ENCODE measurements around the gene ACOT7.
A peak's percentile ranks its signal among the peaks of the same experiment; 100 is the strongest.

The ACOT7 gene

DNA sequence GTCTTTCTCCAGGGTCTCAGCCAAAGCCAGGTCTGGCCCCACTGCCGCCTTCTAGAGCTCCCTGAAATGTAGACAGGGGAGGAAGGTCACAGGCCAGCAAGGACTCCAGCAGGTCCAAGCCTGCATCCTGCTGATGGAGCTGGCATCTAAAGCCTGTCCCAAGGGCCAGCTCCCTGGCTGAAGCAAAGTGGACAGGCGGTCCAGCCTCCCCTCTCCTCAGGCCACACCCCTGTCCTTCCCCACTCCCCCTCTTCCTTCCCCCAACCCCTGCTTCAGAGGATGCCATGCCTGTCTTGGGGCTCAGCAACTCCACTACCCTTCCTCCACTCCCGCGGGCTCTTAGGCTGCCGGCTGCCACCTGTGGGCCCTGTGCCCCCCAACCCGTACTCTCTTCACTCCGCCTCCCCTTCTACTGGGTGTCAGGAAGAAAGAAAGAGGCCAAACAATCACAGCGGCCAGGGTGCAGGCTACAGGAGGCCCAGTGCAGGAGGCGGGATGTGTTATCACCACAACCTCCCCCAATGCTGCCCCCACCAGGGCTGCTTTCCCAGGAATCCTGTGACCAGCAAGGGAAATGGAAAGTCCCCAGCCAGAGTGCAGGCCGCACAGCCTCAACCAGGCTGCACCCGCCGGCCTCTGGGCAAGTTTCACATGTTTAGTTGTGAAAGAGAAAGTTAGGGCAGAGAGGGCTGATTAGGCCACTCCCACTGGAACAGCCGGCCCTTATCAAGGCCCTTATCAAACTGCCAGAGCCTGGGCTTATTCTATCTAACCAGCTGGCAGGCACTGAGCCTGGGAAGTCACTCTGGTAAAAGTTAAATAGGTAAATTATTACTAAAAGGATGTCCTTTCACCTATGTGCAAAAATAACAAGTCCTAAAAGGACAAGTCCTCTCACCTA is 34.1 kb downstream of the ACOT7 start:
- no peak for DNase-seq

DNA sequence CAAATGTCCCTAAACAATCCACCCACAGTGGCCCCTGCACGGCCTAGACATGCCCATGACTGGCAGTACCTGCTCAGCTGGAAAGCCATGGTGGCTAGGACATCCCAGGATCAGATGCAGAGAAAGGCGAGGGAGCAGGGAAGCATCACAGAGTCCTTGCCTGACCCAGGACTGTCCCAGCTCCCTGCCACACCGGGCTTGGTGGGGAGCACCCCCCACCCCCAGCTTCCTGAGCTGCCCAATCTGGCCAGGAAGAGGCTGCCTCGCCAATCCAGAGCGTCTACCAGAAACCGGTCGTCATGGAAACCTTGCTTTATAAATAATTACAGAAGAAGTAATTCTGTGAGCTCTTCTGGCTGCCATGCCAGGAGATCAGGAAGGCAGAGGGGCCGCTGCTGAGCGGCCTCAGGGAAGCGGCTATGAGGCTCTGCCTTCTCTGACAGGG is 34.8 kb downstream of the ACOT7 start:
- peak; percentile 2 for DNase-seq

DNA sequence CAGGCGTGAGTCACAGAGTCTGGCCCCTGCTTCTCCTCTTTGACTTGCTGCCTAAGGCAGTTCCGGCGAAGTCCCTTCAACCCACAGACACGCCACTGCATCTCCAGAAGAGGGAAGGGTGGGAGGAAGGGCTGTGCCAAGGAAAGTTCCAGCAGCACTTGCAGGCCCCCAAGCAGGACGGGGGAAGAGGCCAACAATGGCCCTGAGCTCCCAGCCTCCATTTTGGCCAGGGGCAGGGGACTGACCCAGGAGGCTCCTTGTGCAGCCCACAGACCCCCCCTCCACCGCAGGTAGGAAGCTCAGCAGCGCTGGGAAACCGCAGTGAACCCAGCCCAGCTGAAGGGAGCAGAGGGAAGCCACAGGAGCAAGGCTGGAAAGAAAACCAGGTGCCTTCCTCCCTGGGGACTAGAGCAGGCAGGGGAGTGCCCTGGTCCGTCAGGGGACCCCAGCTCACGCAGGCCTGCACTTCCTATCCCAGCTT is 35.4 kb downstream of the ACOT7 start:
- no peak for DNase-seq

DNA sequence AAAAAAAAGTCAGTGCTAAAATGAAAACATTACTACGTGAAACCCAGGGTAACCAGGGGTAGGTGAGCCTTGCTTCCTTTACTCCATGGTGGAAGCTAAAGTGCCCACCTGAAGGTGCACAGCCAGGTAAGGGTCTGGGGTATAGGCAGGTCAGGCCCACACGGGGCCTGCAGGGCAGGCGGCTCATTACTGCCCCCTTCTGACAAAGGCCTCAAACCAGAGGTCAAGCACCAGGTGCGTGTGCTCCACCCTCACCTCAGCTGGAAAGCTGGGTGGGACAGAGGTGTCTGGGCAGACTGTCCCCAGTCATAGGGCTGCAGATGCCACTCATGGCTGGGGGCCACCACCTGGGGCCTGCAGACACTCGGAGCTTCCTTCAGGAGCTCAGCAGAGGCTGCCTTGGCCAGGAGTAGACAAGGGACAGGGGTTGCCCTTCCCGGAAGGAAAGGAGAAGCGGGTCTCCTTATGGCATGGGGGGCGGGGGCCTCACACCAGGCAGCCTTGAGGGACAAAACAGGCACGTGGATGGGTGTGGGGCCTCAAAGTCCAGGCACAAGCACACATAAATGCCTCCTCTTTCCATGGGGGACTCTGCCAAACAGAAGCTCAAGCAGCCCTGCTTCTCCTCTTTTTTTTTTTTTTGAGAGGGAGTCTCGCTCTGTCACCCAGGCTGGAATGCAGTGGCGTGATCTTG is 36.2 kb downstream of the ACOT7 start:
- peak; percentile 24 for DNase-seq

DNA sequence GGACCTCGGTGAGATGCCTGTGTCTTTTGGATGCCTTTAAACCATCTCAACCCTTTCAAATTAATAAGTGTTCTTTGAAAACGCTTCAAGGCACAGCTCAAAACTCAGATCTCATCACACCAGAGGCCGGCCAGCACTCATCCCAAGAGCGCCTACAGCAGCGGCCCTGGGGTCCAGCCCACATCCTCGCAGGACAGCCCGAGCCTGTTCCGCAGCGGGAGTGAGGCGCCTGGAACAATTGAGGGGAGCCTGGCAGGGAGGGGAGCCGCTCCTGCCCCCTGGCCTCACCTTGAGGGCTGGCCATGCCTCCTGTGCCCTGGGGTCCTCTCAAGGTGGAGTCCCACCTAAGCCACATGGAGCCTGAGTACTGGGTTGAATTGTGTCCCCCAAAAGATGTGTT is 37.9 kb downstream of the ACOT7 start:
- no peak for DNase-seq

DNA sequence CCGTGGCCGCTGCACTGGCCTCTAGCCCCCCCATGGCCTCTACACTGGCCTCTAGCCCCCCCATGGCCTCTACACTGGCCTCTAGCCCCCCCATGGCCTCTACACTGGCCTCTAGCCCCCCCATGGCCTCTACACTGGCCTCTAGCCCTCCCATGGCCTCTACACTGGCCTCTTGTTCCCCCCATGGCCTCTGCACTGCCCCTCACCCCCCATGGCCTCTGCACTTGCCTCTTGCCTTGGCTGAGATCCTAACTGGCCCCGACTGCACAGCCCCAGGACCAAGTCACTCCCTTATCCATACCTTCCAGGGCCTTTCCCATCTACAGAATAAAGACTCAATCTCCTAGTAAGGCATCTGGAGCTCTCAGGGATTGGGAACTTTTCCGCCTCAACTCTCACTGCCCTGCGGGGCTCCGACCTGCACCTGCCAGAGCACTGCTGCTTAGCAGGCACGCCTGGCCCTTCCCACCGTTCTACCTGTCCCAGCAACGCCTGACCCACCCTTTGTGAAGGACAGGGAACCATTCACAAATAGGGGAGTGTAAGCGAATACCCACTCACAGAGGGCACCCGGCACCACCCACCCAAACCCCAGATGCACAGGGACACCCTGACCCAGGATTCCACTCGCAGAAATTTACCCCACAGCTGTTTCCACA is 38.8 kb downstream of the ACOT7 start:
- DNase-seq, result no peak

DNA sequence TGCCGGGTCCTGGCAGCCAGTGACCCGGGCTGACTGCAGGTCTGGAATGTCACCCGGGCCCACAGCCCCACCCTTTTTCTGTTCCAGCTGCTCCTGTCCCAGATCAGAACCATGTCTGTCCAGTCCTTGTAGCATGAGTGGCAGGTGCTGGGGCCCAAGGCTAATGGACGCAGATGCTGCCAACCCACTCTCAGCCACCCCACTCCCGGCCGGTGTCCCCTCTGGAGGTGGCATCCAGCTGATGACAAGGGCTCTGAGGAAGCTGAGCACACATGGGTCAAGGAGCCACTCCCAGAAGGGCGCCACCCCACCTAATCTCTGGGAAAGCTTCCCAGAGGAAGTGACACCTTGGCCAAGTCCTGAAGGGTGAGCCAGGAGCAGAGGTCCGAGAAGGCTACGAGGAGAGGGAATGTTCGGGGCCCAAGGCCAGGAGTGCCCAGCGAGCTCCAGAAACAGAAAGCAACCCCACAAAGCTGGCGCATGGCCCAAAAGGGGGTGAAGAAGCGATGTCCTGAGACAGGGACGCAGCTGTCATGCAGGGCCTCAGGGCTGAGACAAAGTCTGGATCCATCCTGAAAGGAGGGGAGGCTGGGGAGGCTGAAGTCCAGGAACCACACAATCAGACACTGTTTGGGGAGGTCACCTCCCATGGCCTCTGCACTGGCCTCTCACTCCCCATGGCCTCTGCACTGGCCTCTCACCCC is 39.5 kb downstream of the ACOT7 start:
- no peak for DNase-seq

DNA sequence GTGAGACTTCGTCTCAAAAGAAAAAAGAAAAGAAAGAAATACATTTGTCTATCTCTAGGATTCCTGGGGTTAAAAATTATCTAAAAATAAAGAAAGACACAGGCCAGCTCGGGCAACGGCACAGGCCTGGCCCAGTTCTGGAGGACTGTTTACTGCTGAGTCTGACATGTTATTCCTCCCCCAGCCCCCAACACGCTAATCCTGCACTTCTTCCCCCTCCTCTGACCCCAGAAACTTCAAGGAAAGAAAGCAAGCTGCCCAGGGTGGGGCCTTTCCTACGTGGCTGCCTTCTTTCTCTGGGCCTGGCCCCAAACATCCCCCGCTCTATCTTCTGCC is 40.0 kb downstream of the ACOT7 start:
- DNase-seq, result no peak

DNA sequence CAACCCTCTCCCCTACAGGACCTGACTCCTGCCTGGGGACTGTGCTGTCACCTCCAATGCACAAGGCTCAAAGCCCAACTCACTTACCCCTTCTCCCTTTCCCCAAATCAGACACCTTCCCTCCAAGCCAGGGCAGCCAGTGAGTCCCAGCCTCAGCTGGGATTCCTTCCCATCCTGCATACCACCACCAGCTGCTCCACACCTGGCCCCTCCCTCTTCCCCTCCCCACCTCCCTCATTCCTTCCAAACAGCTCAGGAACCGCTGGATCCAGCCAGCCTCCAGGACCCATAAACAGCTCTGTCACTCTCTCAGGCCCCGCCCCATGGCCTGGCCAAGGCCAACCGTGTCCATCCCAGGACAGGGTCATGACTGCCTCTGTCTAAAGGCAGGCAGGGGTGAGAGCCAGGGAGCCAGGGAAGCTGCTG is 41.4 kb downstream of the ACOT7 start:
- DNase-seq, result no peak

DNA sequence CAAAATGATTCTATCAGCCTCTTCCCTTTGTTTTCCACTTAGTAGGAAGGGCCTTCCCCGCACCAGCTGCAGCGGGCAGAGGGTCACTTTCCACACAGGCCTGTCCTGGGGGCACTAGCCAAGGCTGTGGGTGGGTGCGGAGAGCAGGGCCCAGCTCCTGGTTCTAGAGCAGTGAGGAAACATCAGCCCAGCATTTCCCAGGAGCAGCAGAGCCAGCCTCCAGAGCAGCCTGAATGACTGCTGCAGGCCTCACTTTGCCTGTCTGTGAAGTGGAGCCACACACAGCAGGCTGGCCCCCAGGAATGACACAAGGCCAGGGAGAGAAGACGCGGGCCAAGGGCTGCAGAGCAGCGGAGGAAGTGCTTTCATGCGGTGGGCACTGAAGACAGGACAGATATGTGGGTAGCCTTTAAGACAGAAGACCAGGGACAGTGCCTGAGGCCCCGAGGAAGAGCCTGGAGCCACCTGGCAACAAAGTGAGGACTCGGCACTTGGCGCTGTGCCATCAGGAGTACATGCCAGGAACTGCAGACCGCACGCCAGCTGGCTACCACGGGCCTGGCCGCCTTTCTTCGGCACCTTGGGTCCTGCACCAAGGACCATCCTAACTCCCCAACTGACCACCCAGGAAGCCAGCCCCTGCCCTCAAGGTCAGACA is 42.0 kb downstream of the ACOT7 start:
- peak; percentile 68 for DNase-seq

DNA sequence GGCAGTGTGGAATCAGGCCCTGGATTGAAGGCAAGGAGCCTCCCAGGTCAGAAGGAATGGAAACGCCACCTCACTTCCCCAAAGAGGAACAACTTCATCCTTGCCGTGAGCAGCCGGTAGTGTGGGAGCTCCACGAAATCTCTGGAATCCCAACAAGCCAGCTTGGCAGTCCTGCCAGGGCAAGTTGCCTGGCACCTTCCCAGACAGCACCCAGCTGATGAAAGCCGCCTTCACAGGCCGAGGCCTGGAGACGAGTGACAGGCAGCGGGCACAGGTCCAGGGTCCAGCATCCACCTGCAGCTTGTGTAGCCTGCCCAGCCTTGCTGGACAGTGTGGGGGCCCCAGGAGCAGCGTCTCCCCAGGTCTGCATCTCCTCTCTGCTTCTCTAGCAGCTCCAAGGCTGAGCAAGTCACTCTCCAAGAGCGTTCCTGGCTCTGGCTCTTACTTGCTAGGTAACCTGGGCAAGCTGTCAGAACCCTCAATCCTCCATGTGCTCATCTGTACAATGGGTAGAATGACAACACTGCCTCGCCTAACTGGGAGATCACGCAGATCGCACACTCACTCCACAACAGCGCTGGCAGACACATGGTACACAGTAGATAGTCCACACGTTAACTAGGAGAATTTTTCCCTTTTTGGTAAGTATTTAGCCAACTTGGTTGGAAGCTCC is 43.0 kb downstream of the ACOT7 start:
- DNase-seq, result no peak

DNA sequence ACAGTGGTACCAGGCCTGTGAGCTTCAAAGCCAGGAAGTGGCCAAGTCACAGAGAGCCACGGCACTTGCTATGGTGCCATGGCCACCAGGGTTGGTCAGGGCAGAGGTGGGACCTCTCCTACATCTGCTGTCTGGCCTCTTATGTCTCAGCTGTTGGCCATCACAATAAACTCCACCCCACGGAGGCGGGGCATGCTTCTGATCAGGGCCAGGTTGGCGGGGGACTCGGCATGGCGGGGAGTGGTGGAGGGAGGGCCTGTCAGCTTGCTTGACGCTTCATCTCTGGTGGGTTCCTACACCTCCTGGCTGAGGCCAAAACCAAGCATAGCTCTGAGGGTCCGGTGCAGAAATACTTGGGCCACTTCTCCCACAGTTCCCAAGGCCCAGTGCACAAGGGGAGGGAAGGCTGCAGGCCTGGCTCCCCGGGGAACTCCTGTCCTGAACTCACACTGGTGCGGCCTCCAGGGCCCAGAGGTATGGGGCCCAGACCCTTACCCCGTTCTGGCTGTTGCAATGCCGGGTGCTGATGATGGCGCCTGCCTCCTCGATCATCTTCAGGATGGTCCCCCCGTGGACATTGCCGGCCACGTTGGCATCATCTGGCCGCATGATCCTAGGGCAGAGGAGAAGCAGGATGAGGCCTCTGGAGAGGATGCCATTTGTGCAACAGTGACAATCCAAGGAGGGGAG is 44.2 kb downstream of the ACOT7 start:
- no peak for DNase-seq

DNA sequence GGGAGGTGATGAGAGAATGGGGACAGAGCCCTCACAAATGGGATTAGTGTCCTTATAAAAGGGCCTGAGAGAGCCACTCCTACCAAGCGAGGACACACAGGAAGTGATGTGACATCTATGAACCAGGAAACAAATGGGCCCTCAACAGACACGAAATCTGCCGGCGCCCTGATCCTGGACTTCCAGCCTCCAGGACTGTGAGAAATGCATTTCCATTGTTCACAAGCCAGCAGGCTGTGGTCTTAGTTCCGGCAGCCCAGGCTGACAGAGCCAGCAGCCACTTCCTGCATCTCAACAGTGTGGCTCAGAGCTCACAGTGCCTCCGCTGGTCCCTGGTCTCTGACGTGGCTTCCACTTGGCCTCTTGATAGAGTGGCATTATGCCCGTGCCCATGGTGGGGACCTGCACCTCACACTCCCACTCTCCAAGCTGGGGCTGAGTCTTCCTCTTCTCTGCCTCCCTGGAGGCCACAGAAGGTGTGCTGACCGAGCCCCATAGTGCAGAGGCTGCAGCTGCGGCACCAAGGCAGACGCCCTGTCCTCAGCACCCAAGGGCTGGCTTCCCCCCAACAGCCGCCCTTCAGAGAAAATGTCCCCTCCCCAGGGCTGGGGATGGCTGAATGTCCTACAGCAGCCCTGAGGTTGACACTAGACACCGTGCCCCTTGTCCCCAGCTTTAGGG is 44.9 kb downstream of the ACOT7 start:
- DNase-seq, result no peak

DNA sequence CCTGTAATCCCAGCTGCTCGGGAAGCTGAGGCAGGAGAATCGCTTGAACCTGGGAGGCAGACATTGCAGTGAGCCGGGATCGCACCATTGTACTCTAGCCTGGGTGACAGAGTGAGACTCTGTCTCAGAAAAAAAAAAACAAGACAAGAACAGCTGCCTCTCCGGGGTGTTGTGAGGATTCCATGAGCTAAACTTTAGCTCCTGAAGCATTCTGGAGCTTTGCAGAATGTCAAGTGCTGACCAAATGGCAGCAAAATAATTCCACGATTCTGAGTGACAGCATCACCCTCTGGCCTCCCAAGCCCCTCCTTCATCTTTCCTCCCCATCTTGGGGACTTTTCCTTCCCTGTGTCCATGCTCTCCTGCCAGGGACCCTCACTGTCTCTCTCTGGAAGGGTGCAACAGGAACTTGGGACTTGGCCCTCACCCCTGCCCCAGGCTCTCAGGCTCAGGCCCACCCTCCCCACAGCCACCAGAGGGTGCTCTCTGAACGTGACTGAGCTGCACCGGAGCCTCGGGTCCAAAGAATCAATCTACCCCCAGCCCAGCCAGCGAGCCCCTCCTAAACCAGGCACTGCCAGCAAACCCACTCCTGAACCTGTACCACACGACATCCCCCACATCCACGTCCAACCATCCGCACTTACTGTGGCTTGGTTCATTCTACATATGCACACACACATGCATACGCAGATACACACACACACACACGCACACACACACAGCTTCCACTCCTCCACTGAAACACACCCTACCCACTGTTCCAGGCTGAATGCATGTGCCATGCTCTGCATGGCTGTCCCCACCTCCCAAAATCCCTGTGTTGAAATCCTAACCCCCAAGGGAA is 45.7 kb downstream of the ACOT7 start:
- peak; percentile 19 for DNase-seq

DNA sequence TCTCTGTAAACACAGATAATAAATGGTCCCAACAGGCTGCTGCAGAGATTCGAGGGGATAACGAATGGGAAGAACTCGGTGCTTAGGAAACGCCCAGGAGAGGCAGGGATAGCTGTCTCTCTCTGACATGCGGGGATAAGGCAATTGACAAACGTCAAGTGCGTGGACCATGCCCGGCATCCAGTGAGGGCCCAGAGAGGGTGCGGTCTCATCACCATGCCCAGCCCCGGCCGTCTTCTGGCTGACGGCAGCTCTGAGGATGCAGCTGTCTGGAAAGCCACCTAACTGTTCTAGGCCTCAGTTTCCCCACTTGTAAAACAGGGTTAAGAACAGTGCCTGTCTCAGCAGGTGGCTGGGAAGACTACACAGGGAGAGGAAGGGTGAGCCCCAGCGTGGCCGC is 48.1 kb downstream of the ACOT7 start:
- DNase-seq, result no peak

DNA sequence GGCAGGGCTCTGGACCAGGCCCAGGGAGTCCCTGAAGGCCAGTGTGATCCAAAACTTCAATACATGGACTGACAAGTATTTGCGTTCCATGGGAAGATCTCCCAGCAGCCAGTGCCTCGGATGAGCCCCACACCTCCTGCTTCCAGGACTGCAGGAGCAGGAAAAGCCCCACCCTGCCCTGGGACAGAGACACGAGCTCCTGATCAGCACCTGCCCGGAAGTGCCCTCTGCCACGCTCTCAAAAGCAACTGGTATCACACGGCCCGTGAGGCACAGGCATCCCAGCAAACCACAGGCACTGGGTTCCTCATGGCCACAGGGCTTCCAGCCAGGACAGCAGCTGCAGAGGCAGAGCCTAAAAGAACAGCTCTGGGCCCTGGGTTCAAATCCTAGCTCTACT is 48.6 kb downstream of the ACOT7 start:
- no peak for DNase-seq

DNA sequence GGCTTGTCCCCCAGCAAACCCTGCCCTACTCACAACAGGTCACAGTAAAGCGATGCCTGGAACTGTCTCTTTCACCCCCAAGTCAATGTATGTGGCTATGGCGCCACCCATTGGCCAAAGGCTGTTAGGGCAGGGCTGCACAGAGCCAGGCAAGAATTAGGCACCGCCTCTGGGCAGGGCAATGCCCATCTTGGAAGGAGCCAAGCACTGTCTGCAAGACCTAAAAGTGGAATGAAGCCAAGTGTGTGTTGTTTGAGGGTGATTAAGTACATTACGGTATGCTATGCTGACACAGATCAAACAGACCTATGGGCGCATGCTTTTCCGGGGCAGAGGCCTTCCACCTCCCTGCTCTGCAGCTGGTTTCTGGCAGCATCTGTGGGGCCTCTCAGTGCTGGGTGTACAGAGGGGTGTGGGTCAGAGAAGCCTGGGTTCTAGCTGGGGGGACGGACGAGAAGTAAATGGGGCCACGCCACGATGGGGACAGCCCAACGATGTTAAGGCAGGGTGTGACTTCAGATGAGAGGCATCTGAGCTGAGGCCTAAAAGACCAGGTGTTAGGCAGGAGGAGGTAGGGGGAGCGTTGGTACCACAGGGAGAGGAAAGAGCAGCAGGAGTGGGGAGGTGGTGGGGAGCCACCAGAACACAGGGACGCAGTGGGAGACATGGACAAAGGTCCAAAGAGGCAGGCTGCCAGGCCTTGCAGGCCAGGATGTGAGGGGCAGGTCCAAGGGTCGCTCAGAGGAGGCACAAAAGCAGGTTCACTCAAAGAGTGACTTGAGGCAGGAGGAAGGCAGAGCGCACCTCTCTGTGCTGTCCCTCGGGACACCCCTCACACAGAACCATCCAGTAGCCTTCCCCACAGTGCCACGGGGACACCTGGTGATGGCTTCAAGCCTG is 49.8 kb downstream of the ACOT7 start:
- peak; percentile 74 for DNase-seq

DNA sequence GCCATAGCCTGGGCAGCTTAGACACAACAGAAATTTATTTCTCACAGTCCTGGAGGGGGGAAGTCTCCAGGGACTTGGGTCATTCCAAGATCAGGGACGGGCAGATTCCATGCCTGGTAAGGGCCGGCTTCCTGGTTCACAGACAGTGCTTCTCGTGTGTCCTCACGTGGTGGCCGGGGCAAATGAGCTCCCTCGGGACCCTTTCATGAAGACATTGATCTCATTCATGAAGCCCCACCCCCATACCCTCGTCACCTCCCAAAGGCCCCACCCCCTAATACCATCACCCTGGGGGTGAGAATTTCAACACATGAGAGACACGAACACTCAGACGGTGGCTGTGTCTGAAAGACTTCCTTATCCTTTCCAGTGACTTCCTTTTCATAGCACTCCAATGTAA is 51.5 kb downstream of the ACOT7 start:
- no peak for DNase-seq

DNA sequence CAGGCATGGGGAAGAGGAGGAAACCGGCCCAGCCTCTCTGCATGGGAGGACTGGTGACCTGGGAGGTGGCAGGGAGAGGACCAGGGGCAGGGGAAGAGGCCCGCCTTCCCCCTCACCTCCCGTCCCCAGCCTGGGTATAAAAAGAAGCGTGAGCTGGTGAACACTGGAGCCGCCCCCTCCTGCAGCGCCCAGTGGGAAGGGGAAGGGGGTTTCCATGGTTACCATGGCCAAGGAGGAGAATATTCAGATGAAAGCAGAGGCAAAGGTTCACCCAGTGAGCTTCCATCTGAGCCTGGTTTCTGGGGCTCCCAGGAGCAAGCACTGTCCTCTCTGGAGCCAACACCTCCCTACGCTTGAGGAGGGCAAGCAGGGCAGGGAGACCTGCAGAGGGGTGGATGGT is 54.9 kb downstream of the ACOT7 start:
- DNase-seq, result no peak
